ENCODE results near the gene PKD2.

- TF ChIP-seq POLR2A (IDR thresholded peaks at IDR 0.05; ENCODE audit: low read depth, low read length) (no peak), POLR2AphosphoS5 (IDR thresholded peaks at IDR 0.05; ENCODE audit: low read depth, low read length) (no peak), TAF1 (IDR thresholded peaks at IDR 0.05; ENCODE audit: borderline replicate concordance, low read depth, low read length) (no peak)
Observed at GRCh38 chr4:88062311-88062710, 54.9 kb downstream of the PKD2 start.

All from GM12892 (cell line).